ENCODE data around the gene TOMM70.

Gene TOMM70

DNA sequence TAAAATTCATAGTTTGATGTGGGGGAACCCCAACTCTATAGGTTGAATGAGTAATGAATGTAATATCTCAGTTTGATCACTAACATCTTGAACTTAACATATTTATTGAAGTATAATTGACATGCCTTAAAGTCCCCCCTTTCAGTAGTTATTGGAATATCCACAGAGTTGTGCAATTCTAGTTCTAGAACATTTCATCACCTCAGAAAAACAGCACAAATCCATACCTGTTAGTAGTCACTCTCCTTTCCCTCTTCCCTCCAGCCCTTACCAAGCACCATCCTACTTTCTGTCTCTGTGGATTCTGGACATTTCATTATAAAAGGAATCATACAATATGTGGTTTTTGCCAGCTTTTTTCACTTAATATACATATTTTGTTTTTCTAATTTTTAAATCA, 75.1 kb downstream of the TOMM70 start:
- no peak for DNase-seq (ENCODE audit: low spot score)

DNA sequence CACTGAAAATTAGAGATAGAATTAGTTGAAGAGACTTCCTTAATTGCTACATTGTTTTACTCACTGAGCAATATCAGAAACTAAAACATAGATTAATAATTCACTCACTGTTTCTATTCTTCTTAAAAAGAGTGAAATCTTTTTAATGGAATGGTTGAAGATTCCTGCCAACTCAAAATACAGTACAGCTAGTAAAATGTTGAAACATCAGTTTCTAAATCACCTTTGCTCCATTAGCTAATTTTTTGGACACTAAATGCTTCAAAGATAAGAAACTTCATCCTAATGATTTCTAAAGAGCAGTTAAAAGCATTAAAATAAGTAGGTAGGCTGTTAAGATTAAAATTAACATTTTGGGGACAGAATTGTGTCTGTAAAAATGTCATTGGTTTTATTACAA, 76.8 kb downstream of the TOMM70 start:
- no peak for DNase-seq (ENCODE audit: low spot score)

DNA sequence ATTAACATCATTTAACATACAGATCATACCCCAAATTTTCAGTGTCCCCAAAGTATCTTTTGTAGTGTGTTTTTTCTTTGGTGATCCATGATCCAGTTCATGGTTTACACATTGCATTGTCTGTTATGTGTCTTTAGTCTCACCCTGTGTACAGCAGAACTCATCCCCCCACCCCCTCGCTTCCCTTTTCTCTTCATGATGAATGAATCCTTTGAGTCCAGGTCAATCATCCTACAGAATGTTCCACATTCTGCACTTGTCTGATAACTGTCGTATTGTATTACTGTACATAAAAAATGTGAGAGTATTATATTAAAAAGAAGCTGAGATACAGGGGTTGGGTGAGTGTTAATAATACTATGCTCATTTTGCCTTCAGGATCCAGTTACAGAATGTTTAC, 80.9 kb downstream of the TOMM70 start:
- no peak for DNase-seq (ENCODE audit: low spot score)

DNA sequence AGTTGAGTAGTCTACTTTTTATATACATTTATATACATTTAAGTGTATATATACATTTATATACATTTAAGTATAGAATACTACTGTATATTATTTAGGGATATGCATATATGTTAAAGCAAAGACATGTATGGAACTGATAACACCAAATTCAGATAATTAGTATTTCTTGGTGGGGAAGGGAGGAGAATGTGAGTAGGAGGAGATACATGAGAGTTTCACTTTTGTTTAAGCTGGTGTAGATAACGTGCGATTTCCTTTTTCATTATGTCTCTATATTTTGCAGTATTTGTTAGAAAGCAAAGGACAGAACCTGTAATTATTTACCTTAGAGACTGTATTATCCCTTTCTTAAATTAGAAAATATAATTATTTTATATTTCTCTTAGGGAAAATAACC, 83.0 kb downstream of the TOMM70 start:
- DNase-seq (ENCODE audit: low spot score) = no peak

DNA sequence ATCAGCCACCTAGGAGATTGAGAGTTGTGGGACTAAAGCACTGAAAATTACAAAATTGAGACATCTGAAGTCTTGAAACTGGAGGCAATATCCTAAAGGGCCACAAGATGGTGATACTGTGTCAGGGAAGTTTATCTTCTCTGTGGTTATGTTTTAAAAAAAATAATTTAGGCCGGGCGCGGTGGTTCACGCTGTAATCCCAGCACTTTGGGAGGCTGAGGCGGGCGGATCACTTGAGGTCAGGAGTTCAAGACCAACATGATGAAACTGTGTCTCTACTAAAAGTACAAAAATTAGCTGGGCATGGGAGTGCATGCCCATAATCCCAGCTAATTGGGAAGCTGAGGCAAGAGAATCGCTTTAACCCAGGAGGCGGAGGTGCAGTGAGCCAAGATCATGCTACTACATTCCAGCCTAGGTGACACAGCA, 84.2 kb downstream of the TOMM70 start:
- DNase-seq (ENCODE audit: low spot score) = peak; percentile 30
